Psoas muscle (tissue), 8 donors: ENCODE measurements around the gene HOXD13. TPM values are rescaled to one million over a fixed set of nuclear protein-coding genes. Genes with fewer than 3 reads are reported as not detected.
A peak's percentile ranks its signal among the peaks of the same experiment; 100 is the strongest.

Experiments
- ATAC-seq, 4 donors: fragments of 200-7000 bp; cut with Tn5 transposase; one replicate each; pipeline ENCODE4 v1.9.1; 2020; ENCODE audit warnings: moderate library complexity in 3 of 4, mild to moderate bottlenecking in 2 of 4
- DNase-seq, 2 donors: peaks; one replicate each; pipeline ENCODE4 v3.0.0-alpha.2; 2020
- H3K27ac ChIP-seq: fragments of 200-600 bp; one replicate; pipeline ENCODE4 v1.8.0; 2022
- H3K27me3 ChIP-seq, 3 donors: fragments of 200-600 bp in 1 of 3; one replicate each; pipeline versions ENCODE4 v1.6.1 to v1.8.0; 2013 to 2022; ENCODE audit warnings: low read length in 2 of 3, mild to moderate bottlenecking in 2 of 3, moderate library complexity in 1 of 3; ENCODE audit not compliant: insufficient read depth in 3 of 3
- H3K36me3 ChIP-seq, 2 donors: fragments of 200-600 bp in 1 of 2; one replicate each; pipeline versions ENCODE4 v1.6.1 to v1.8.0; 2013 to 2022; ENCODE audit warnings: low read depth in 1 of 2, mild to moderate bottlenecking in 1 of 2, moderate library complexity in 1 of 2; ENCODE audit not compliant: insufficient read depth in 1 of 2
- H3K4me1 ChIP-seq: fragments of 200-600 bp; one replicate; pipeline ENCODE4 v1.8.0; 2022
- H3K4me3 ChIP-seq: fragments of 200-600 bp; one replicate; pipeline ENCODE4 v1.8.0; 2022; ENCODE audit warnings: mild to moderate bottlenecking
- H3K9me3 ChIP-seq: fragments of 200-600 bp; one replicate; pipeline ENCODE4 v1.8.0; 2022
- CTCF ChIP-seq: fragments of 200-600 bp; IDR thresholded peaks from one replicate; pipeline ENCODE4 v1.8.0; 2022; ENCODE audit warnings: antibody characterized with exemption
- WGBS, 3 donors: extraction: QIAGEN DNeasy Blood & Tissue Kit; methylation state at CpG; one replicate each; pipeline versions ENCODE4 v1.1.6 to v1.1.7; 2013; 5-methylcytosine and 5-hydroxymethylcytosine counted together
- intact Hi-C, 2 donors: fragments of 100-400 bp; cut with DNase I; formaldehyde crosslinking; loops; one replicate each; pipeline versions ENCODE4 v1.11.0 to v1.14.2; 2022
- polyA plus RNA-seq, 3 donors: library from polyadenylated mRNA; stranded (reverse); fragments of 200-250 nt; gene quantifications; one replicate each; pipeline ENCODE4 v1.2.3, GENCODE V29; 2013
- total RNA-seq, 4 donors: library from RNA; stranded (reverse); fragmentation: NEBNext Ultra II Directional in 2 of 4; extraction: Animal tissue kit (Norgen Biotek cat#: 25700) in 2 of 4; gene quantifications; one replicate each; pipeline versions ENCODE4 v1.2.1 to v1.2.4, GENCODE V29; 2021 to 2023
- donor health status: healthy with polysubstance abuse.
- donor health status: DM: no; HTN: no; CAD: no; lungs with moderate emphysema.
- donor health status: Bipolar disorder and iron deficiency.
- donor health status: healthy.
- donor health status: DM: yes; HTN: yes; CAD: no.
- donor health status: DM: no; HTN: no; CAD: no.
- donor health status: DM: no; HTN: no; CAD: no.
- donor health status: DM: yes; HTN: yes; CAD: no.

The HOXD13 gene
- total and polyA plus RNA-seq, 7 donors: 0.01 TPM; not detected in 6

- peaks cover 2 to 22% (median 17%) of the 10 kb centered on the region in 3 donors for H3K27me3 ChIP-seq
- WGBS, 3 donors: 84 to 95% (median 87%) methylated on average over 9 of the region's 9 CpGs
- TF ChIP-seq CTCF: no peak
- H3K36me3 ChIP-seq: no peaks in the 10 kb centered on the region
- no peak overlapping the region for H3K27ac ChIP-seq
- intact Hi-C loops: loop anchor here (5.0 kb wide), 6 partner anchors 332 to 1022 kb away; no protein-coding TSS in a partner anchor
- ATAC-seq (no peak), DNase-seq (no peak)
- no peaks in the 10 kb centered on the region for H3K9me3 ChIP-seq
- H3K4me1 ChIP-seq: peaks cover 18% of the 10 kb centered on the region
- no peak overlapping the region for H3K4me3 ChIP-seq
Observed at GRCh38 chr2:176124947-176125771, 32.6 kb downstream of the HOXD13 start.

- Histone ChIP-seq H3K4me1 (peaks cover 18% of the 10 kb centered on the region), H3K4me3 (no peak overlapping the region), H3K9me3 (no peaks in the 10 kb centered on the region), H3K36me3 (no peaks in the 10 kb centered on the region), H3K27me3 (peaks cover 0 to 16% (median 12%) of the 10 kb centered on the region in 3 donors), H3K27ac (no peak overlapping the region)
- no peak for ATAC-seq
- no peak for TF ChIP-seq CTCF
- intact Hi-C loops: loop anchor here (5.0 kb wide), 6 partner anchors 332 to 1022 kb away; no protein-coding TSS in a partner anchor
- 85 to 95% (median 92%) methylated on average over 6 of the region's 6 CpGs for WGBS, 3 donors
- DNase-seq: no peak
Observed at GRCh38 chr2:176125772-176126054, 33.2 kb downstream of the HOXD13 start.

DNA sequence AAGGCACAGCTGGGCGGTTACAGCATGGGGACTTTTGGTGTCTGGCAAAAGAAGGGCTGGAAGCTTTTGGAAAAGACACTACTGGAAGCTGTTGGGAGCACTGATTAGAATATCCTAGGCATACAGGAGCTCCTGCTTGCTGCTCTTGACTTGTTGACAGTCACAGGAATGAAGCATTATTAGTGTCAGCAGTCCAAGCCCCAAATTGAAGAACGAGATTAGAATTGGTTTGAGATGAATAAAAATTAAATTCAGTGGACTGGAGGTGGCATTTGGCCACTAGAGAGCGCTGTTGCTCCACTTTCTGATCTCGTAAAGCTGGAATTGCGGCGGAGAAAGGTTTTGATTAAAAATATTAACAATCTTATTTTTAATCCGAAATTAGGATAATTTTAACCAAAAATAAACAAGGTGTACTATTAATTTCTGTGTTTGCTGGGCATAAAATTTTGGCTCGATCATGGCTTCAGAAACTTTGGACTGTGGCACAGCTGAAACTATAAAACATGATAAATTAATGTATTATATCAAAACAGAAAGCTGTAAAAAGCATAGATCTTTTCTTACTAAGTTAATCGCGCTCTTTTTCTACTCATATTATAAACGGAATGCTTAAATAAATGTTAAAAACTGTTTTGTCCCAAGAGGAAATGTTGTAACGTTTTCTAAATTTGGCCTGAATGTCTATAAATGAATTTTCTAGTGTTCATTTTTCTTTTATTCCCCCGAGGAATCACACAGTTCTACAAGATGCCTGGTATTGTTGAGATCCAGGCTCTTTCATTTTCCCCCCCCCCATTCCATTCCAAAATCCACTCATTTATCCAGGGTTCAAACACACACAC, 34.6 kb downstream of the HOXD13 start:
- intact Hi-C loops: loop anchor here (1.0 to 5.0 kb wide), 7 partner anchors 330 to 1020 kb away; no protein-coding TSS in a partner anchor
- Histone ChIP-seq H3K4me3 (peak overlapping the region; percentile 49), H3K36me3 (no peaks in the 10 kb centered on the region), H3K27me3 (peaks cover 0 to 4% (median 2%) of the 10 kb centered on the region in 3 donors), H3K27ac (no peak overlapping the region), H3K9me3 (no peaks in the 10 kb centered on the region), H3K4me1 (peaks cover 29% of the 10 kb centered on the region)
- DNase-seq: peak in 1 of 2 donors; percentile 59
- TF ChIP-seq CTCF: peak; percentile 96
- no peak for ATAC-seq
- WGBS, 3 donors: 10 to 13% (median 12%) methylated on average over 13 of the region's 13 CpGs

DNA sequence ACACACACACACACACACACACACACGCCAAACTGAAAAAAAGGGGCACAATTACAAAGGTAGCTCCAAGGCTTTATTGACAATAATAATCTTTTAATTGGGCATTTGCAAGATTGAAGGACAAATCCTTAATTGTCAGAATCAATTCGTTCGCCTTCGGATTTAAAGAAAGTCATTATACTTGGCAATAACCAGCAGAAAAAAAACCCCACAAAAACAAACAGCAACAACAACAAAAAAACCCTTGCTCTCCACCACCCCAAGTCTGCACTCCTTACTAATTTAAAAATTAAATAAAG, 35.2 kb downstream of the HOXD13 start:
- H3K4me3 ChIP-seq: peak overlapping the region; percentile 84
- ATAC-seq: no peak
- no peaks in the 10 kb centered on the region for H3K36me3 ChIP-seq
- no peak for DNase-seq
- intact Hi-C loops: loop anchor here (1.0 to 5.0 kb wide), 8 partner anchors 330 to 1020 kb away; no protein-coding TSS in a partner anchor
- WGBS, 3 donors: 59 to 74% (median 69%) methylated on average over 4 of the region's 4 CpGs
- no peaks in the 10 kb centered on the region for H3K9me3 ChIP-seq
- TF ChIP-seq CTCF: no peak
- peaks cover 29% of the 10 kb centered on the region for H3K4me1 ChIP-seq
- H3K27ac ChIP-seq: no peak overlapping the region
- peaks cover 0 to 4% (median 2%) of the 10 kb centered on the region in 3 donors for H3K27me3 ChIP-seq
